Stomach (tissue), 19 donors: ENCODE measurements around the gene TSSK2. TPM values are rescaled to one million over a fixed set of nuclear protein-coding genes. Genes with fewer than 3 reads are reported as not detected.
"Not testable (repeated sequence)": the region's sequence is repeated elsewhere in the genome, so short reads cannot be mapped to it uniquely, and the experiment has no call there.

Experiments used
- DNase-seq, 2 donors: peaks; one replicate each; pipeline versions ENCODE4 v3.0.0 to v3.0.0-alpha.2; 2013 to 2019
- H3K27ac ChIP-seq, 5 donors: fragments of 200-600 bp in 4 of 5; sonication (generic) in 4 of 5; one replicate each; pipeline ENCODE4 v1.5.1; 2013 to 2019; ENCODE audit warnings: mild to moderate bottlenecking in 1 of 5, moderate library complexity in 1 of 5
- H3K27me3 ChIP-seq, 3 donors: fragments of 200-600 bp; sonication (generic); one replicate each; pipeline ENCODE4 v1.5.1; 2017 to 2019; ENCODE audit warnings: mixed run types in 1 of 3
- H3K36me3 ChIP-seq, 4 donors: fragments of 200-600 bp; sonication (generic); 1 replicate in 3 of 4; 2 replicates in 1 of 4; pipeline ENCODE4 v1.5.1; 2016 to 2019
- H3K4me1 ChIP-seq, 4 donors: fragments of 200-600 bp; sonication (generic); one replicate each; pipeline ENCODE4 v1.5.1; 2016 to 2019
- H3K4me3 ChIP-seq, 4 donors: fragments of 200-600 bp; sonication (generic) in 3 of 4; one replicate each; pipeline ENCODE4 v1.5.1; 2016 to 2019; ENCODE audit warnings: mild to moderate bottlenecking in 1 of 4
- H3K9me3 ChIP-seq, 4 donors: fragments of 200-600 bp; sonication (generic); one replicate each; pipeline ENCODE4 v1.5.1; 2016 to 2019
- CTCF ChIP-seq, 7 experiments: fragments of 450-650 bp in 4 of 7; fragments of 200-600 bp in 3 of 7; sonication (generic) in 3 of 7; IDR thresholded peaks; one replicate each; pipeline ENCODE4 v1.5.1; 2016 to 2019; ENCODE audit warnings: antibody characterized with exemption in 7 of 7, control low read depth in 2 of 7, mild to moderate bottlenecking in 1 of 7
- EP300 ChIP-seq: sonication (generic); formaldehyde crosslinking; IDR thresholded peaks from one replicate; pipeline ENCODE4 v1.6.1; 2017; ENCODE audit warnings: antibody characterized with exemption
- POLR2A ChIP-seq, 4 donors: fragments of 450-650 bp; IDR thresholded peaks; one replicate each; pipeline ENCODE4 v1.6.1; 2016; ENCODE audit warnings: antibody characterized with exemption in 4 of 4, control low read depth in 2 of 4, mild to moderate bottlenecking in 1 of 4, moderate library complexity in 1 of 4
- POLR2AphosphoS5 ChIP-seq, 3 donors: sonication (generic); formaldehyde crosslinking; IDR thresholded peaks; one replicate each; pipeline ENCODE4 v1.6.1; 2016; ENCODE audit warnings: antibody characterized with exemption in 3 of 3
- WGBS, 5 donors: extraction: QIAGEN DNeasy Blood & Tissue Kit in 3 of 5; methylation state at CpG; one replicate each; pipeline versions ENCODE4 v1.1.5 to v1.1.7; 2013 to 2018; 5-methylcytosine and 5-hydroxymethylcytosine counted together
- intact Hi-C: fragments of 100-400 bp; cut with DNase I; formaldehyde crosslinking; loops from one replicate; pipeline ENCODE4 v1.15.1; 2023; ENCODE audit warnings: low total_unique reads
- long read RNA-seq, 10 donors: transcript quantifications; one replicate each; lab custom pipeline, GENCODE V29; 2026
- polyA plus RNA-seq, 3 donors: library from polyadenylated mRNA; stranded (reverse); fragments of 200-250 nt; gene quantifications; one replicate each; pipeline ENCODE4 v1.2.3, GENCODE V29; 2013
- total RNA-seq, 5 donors: library from RNA; depleted of rRNA; stranded (reverse); fragments of >200 nt; gene quantifications; one replicate each; pipeline versions ENCODE4 v1.1.0 to v1.2.3, GENCODE V29; 2014 to 2016
- donor health status: healthy with polysubstance abuse.
- donor health status: Bipolar disorder and iron deficiency.
- donor health status: healthy.

The TSSK2 gene
- total RNA-seq (not detected), polyA plus RNA-seq (under 1 TPM in 1 of 3 donors, not detected in 2; 0.08 TPM)
- long read RNA-seq, donor 1, partial matches to known transcripts: 0 of 1 reads
- long read RNA-seq, donor 1, other reads (novel, unspliced or antisense): 0 of 1 reads
- long read RNA-seq, donor 2, partial matches to known transcripts: 0 of 5 reads
- long read RNA-seq, donor 2, other reads (novel, unspliced or antisense): 5 of 5 reads
- long read RNA-seq, donor 3, partial matches to known transcripts: 0 of 3 reads
- long read RNA-seq, donor 3, other reads (novel, unspliced or antisense): 0 of 3 reads
- long read RNA-seq, donor 4: 0 reads
- long read RNA-seq, donor 5, partial matches to known transcripts: 0 of 2 reads
- long read RNA-seq, donor 5, other reads (novel, unspliced or antisense): 0 of 2 reads
- long read RNA-seq, donor 6, transcript TSSK2-201 (1 exons, 1,816 nt): major isoform, 5 of 5 reads
- long read RNA-seq, donor 6, partial matches to known transcripts: 0 of 5 reads
- long read RNA-seq, donor 6, other reads (novel, unspliced or antisense): 0 of 5 reads
- long read RNA-seq, donor 7, partial matches to known transcripts: 9 of 16 reads
- long read RNA-seq, donor 7, other reads (novel, unspliced or antisense): 5 of 16 reads
- long read RNA-seq, donor 8: 0 reads
- long read RNA-seq, donor 9, partial matches to known transcripts: 0 of 1 reads
- long read RNA-seq, donor 9, other reads (novel, unspliced or antisense): 0 of 1 reads
- long read RNA-seq, donor 10, partial matches to known transcripts: 0 of 2 reads
- long read RNA-seq, donor 10, other reads (novel, unspliced or antisense): 0 of 2 reads

DNA sequence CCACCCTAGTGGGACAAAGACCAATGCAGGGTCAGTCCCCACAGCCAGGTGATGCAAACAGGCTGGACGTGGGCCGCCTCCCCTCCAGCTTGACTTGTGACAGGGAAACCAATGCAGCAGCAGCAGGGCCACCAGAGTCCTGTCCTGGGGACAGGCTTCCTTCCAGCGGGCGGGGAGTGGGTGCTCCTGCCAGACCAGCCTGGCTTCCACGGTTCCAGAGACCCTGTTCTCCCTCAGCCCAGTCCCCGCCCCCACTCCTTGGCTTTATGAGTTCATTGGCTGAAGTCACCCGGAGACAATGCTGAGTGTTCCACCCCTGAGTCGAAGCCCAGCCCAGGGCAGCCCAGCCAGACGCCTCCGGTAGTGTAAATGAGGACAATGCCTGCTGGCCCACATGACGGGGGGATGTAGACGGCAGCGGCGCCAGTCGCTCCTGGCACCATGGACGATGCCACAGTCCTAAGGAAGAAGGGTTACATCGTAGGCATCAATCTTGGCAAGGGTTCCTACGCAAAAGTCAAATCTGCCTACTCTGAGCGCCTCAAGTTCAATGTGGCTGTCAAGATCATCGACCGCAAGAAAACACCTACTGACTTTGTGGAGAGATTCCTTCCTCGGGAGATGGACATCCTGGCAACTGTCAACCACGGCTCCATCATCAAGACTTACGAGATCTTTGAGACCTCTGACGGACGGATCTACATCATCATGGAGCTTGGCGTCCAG lies at the start of gene TSSK2:
Gene TSSK2 (plus strand): TSS at position 350 of the 726 bp plus-strand sequence. CDS start 92 bp downstream, at position 442.
- no peaks in the 10 kb centered on the region for H3K4me1 ChIP-seq
- H3K36me3 ChIP-seq: peaks cover 20 to 54% (median 51%) of the 10 kb centered on the region in 4 donors
- 85 to 90% (median 87%) methylated on average over 23 to 27 of the region's 27 CpGs for WGBS, 5 donors
- H3K27ac ChIP-seq: no peak within 1 kb of the TSS
- H3K27me3 ChIP-seq: no peaks in the 10 kb centered on the region
- H3K9me3 ChIP-seq: no peaks in the 10 kb centered on the region
- H3K4me3 ChIP-seq: no peak within 1 kb of the TSS
- TF ChIP-seq CTCF (IDR thresholded peaks at IDR 0.05) (no peak), EP300 (no peak), POLR2A (IDR thresholded peaks at IDR 0.05) (no peak), POLR2AphosphoS5 (IDR thresholded peaks at IDR 0.05) (no peak)
- no peak for DNase-seq
- intact Hi-C loops: no loop called here

DNA sequence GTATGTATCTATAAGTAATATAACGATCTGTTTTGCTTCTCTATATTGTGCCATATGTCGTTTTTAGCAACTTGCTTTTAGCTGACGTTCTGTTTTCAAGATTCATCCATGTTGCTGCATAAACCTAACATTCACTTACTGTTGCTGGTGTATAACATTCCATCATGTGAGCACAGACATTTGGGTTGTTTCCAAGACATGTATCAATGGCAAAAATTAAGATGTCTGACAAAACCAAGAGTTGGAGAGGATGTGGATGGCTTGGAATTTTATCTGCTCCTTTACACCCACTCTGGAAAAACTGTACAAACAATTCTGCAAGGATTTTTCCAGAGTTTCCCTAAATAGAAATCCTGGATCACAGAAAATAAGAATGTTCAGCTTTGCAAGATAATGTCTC lies 49.8 kb upstream of the TSSK2 start:
- TF ChIP-seq EP300 (no peak), POLR2A (IDR thresholded peaks at IDR 0.05) (no peak), POLR2AphosphoS5 (IDR thresholded peaks at IDR 0.05) (no peak), CTCF (IDR thresholded peaks at IDR 0.05) (no peak)
- intact Hi-C loops: no loop called here
- no peaks in the 10 kb centered on the region for H3K27me3 ChIP-seq

DNA sequence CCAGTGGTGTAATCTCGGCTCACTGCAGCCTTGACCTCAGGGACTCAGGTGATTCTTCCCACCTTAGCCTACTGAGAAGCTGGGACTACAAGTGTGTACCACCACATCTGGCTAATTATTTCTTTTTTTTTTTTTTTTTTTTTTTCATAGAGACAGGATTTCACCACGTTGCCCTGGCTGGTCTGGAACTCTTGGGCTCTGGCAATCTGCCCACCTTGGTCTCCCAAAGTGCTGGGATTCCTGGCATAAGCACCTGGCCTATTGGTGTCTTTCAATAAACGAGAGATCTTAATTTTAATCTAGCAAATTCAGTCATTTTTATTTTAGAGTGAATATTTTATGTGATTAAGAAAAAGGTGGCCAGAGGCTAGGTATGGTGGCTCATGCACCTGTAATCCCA lies 49.0 kb upstream of the TSSK2 start:
- intact Hi-C loops: no loop called here
- 67 to 73% (median 72%) methylated on average over 3 of the region's 3 CpGs for WGBS, 5 donors
- no peaks in the 10 kb centered on the region for H3K27me3 ChIP-seq
- TF ChIP-seq CTCF (IDR thresholded peaks at IDR 0.05) (no peak), EP300 (no peak), POLR2A (IDR thresholded peaks at IDR 0.05) (no peak), POLR2AphosphoS5 (IDR thresholded peaks at IDR 0.05) (no peak)
- H3K27ac ChIP-seq: no peak overlapping the region
- no peak overlapping the region for H3K4me3 ChIP-seq
- peaks cover 5 to 50% (median 39%) of the 10 kb centered on the region in 4 donors for H3K36me3 ChIP-seq
- peaks cover 0 to 22% (median 5%) of the 10 kb centered on the region in 4 donors for H3K4me1 ChIP-seq
- no peaks in the 10 kb centered on the region for H3K9me3 ChIP-seq
- DNase-seq: no peak

More for the DNA sequence above, 49.8 kb upstream of the TSSK2 start:
- H3K4me1 ChIP-seq: peaks cover 0 to 19% (median 5%) of the 10 kb centered on the region in 4 donors
- 80 to 95% (median 89%) methylated on average over 3 of the region's 3 CpGs for WGBS, 5 donors
- peaks cover 5 to 42% (median 32%) of the 10 kb centered on the region in 4 donors for H3K36me3 ChIP-seq
- DNase-seq: no peak
- H3K27ac ChIP-seq: no peak overlapping the region
- H3K9me3 ChIP-seq: no peaks in the 10 kb centered on the region
- H3K4me3 ChIP-seq: no peak overlapping the region

DNA sequence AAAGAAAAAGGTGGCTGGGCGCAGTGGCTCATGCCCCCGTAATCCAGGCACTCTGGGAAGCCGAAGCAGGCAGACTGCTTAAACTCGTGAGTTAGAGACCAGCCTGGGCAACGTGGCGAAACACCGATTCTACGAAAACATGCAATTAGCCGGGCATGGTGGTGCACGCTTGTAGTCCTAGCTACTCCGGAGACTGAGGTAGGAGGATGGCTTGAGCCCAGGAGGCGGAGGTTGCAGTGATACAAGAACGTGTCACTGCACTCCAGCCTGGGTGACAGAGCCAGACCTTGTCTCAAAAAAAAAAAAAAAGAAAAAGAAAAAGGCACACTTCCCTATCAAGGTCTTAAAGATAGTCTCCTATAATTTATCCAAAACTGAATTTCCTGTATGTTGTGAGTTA lies 48.3 kb upstream of the TSSK2 start:
- Histone ChIP-seq H3K27ac (no peak overlapping the region), H3K9me3 (no peaks in the 10 kb centered on the region), H3K27me3 (no peaks in the 10 kb centered on the region), H3K4me1 (peaks cover 0 to 28% (median 5%) of the 10 kb centered on the region in 4 donors), H3K36me3 (peaks cover 6 to 54% (median 45%) of the 10 kb centered on the region in 4 donors), H3K4me3 (no peak overlapping the region)
- intact Hi-C loops: no loop called here
- no peak for TF ChIP-seq POLR2AphosphoS5 (IDR thresholded peaks at IDR 0.05)
- TF ChIP-seq EP300: no peak
- TF ChIP-seq CTCF (IDR thresholded peaks at IDR 0.05): no peak
- TF ChIP-seq POLR2A (IDR thresholded peaks at IDR 0.05): no peak
- 78 to 95% (median 95%) methylated on average over 13 of the region's 13 CpGs for WGBS, 5 donors
- no peak for DNase-seq

GRCh38 chr22:19084126-19084525 lies 47.0 kb upstream of the TSSK2 start:
- 89 to 100% (median 98%) methylated on average over 2 to 26 of the region's 30 CpGs for WGBS, 5 donors
- H3K4me3 ChIP-seq, H3K27ac ChIP-seq, DNase-seq, intact Hi-C loops, H3K27me3 ChIP-seq, H3K9me3 ChIP-seq: not testable (repeated sequence)
- peaks cover 0 to 28% (median 5%) of the 10 kb centered on the region in 4 donors for H3K4me1 ChIP-seq
- H3K36me3 ChIP-seq: peaks cover 16 to 62% (median 54%) of the 10 kb centered on the region in 4 donors

GRCh38 chr22:19084586-19084985 lies 46.5 kb upstream of the TSSK2 start:
- H3K9me3 ChIP-seq, intact Hi-C loops, H3K27me3 ChIP-seq, H3K4me3 ChIP-seq, DNase-seq: not testable (repeated sequence)
- Histone ChIP-seq H3K4me1 (peaks cover 0 to 28% (median 5%) of the 10 kb centered on the region in 4 donors), H3K27ac (peak overlapping the region in 2 of 5 donors; percentile 38 to 61), H3K36me3 (peaks cover 15 to 59% (median 53%) of the 10 kb centered on the region in 4 donors)
- 91 to 100% (median 93%) methylated on average over 2 to 16 of the region's 32 CpGs for WGBS, 5 donors
